Body of pancreas (tissue), 4 donors: Measurements from ENCODE around the gene POGZ.

ENCODE experiments used
- CTCF ChIP-seq, 7 experiments: fragments of 450-650 bp in 4 of 7; fragments of 200-600 bp in 3 of 7; sonication (generic) in 3 of 7; IDR thresholded peaks; one replicate each; pipeline ENCODE4 v1.5.1; 2016 to 2019; ENCODE audit warnings: antibody characterized with exemption in 7 of 7
- POLR2A ChIP-seq, 3 donors: fragments of 450-650 bp; IDR thresholded peaks; one replicate each; pipeline ENCODE4 v1.6.1; 2016; ENCODE audit warnings: antibody characterized with exemption in 3 of 3, mild to moderate bottlenecking in 2 of 3

- TF ChIP-seq CTCF (IDR thresholded peaks at IDR 0.05) (no peak), POLR2A (IDR thresholded peaks at IDR 0.05) (no peak)
These were observed 40.6 kb upstream of the POGZ start for GRCh38 chr1:151499930-151500329.
